ENCODE results near the gene WDR62. TPM values are rescaled to one million over a fixed set of nuclear protein-coding genes. Genes with fewer than 3 reads are reported as not detected.
"Not testable (repeated sequence)": the region's sequence is repeated elsewhere in the genome, so short reads cannot be mapped to it uniquely, and the experiment has no call there.

WDR62 gene
- total and polyA plus RNA-seq, 2 donors, result 0.27 to 2.3 TPM

- no peak for DNase-seq (ENCODE audit: extremely low spot score)
- WGBS, result 93% methylated on average over 4 of the region's 4 CpGs
- no peaks in the 10 kb centered on the region for H3K4me1 ChIP-seq (ENCODE audit: insufficient read depth)
- no peaks in the 10 kb centered on the region for H3K36me3 ChIP-seq (ENCODE audit: insufficient read depth)
- H3K27ac ChIP-seq (ENCODE audit: low read depth), result no peak overlapping the region
- no peak overlapping the region for H3K4me3 ChIP-seq (ENCODE audit: low read depth, low read length)
These were observed 5.5 kb upstream of the WDR62 start for GRCh38 chr19:36049080-36049698.

DNA sequence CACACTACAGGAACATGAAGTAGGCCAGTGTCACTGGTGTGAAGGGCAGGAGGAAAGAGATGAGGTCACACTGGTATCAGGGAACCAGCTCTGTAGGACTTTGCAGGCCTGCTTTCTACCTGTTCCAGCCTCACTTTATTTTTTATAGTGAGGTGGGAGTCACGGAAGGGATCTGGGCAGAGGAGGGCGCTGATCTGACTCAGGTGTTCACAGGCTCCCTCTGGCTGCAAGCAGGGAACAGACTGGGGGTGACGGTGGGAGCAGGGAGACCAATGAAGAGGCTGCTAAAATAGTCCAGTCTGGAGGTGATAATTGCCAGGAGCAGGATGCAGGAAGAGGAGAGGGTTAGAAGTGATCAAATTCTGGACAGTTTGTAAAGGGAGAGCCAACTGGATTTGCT lies 3.5 kb upstream of the WDR62 start:
- no peaks in the 10 kb centered on the region for H3K36me3 ChIP-seq (ENCODE audit: insufficient read depth)
- no peak overlapping the region for H3K4me3 ChIP-seq (ENCODE audit: low read depth, low read length)
- no peak for DNase-seq (ENCODE audit: extremely low spot score)
- H3K4me1 ChIP-seq (ENCODE audit: insufficient read depth), result no peaks in the 10 kb centered on the region
- H3K27ac ChIP-seq (ENCODE audit: low read depth), result no peak overlapping the region
- 56% methylated on average over 3 of the region's 3 CpGs for WGBS

GRCh38 chr19:36051637-36052036 lies 3.1 kb upstream of the WDR62 start:
- Histone ChIP-seq H3K4me1 (ENCODE audit: insufficient read depth) (no peaks in the 10 kb centered on the region), H3K4me3 (ENCODE audit: low read depth, low read length) (no peak overlapping the region), H3K36me3 (ENCODE audit: insufficient read depth) (no peaks in the 10 kb centered on the region), H3K27ac (ENCODE audit: low read depth) (no peak overlapping the region)
- 96% methylated on average over 4 of the region's 4 CpGs for WGBS
- DNase-seq (ENCODE audit: extremely low spot score), result no peak

GRCh38 chr19:36054119-36054732 lies 471 bp upstream of the WDR62 start, which contains the start of gene THAP8:
TSS of gene THAP8 (minus strand) at chr19:36054285. CDS start at chr19:36054217, 68 bp downstream.
- under 1% methylated on average over 56 of the region's 56 CpGs for WGBS
- Histone ChIP-seq H3K36me3 (ENCODE audit: insufficient read depth) (no peaks in the 10 kb centered on the region), H3K4me3 (ENCODE audit: low read depth, low read length) (peak within 1 kb of the TSS; percentile 50), H3K4me1 (ENCODE audit: insufficient read depth) (no peaks in the 10 kb centered on the region), H3K27ac (ENCODE audit: low read depth) (peak within 1 kb of the TSS; percentile 90)
- peak; percentile 98 for DNase-seq (ENCODE audit: extremely low spot score)

DNA sequence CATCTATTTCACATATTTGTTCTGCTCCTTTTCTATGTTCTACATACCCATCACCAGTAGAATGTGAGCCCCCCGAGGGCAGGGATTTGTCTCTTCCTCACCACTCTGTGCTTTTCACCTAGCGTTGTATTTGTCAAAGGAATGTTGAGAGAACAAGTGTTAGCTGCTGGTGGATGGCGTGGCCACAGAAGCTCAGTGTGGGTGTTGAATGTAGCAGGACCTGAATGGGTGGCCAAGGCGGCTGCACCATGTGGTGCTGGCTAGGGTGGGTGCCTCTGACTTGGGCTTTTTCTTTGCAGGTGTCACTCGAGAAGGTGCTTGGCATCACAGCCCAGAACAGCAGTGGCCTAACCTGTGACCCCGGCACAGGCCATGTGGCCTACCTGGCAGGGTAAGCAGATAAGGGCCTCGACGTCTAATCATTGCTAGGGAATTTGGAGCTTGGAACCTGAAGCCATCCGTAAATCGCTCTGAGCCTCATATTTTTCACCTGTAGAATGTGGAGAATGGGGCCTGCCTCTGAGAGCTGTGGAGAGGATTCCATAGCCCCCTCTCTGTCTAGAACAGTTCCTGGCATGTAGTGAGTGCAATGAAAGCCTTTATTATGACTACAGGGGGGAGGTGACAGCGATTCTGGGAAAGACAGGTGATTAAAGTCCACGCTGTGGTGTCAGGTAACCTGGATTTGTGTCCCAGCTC lies 3.9 kb downstream of the WDR62 start:
- Histone ChIP-seq H3K4me3 (ENCODE audit: low read depth, low read length) (no peak overlapping the region), H3K36me3 (ENCODE audit: insufficient read depth) (no peaks in the 10 kb centered on the region), H3K4me1 (ENCODE audit: insufficient read depth) (no peaks in the 10 kb centered on the region), H3K27ac (ENCODE audit: low read depth) (no peak overlapping the region)
- DNase-seq (ENCODE audit: extremely low spot score), result no peak
- 90% methylated on average over 12 of the region's 12 CpGs for WGBS

- H3K4me1 ChIP-seq (ENCODE audit: insufficient read depth), result no peaks in the 10 kb centered on the region
- WGBS, result 78% methylated on average over 6 of the region's 6 CpGs
- DNase-seq (ENCODE audit: extremely low spot score), result no peak
- no peak overlapping the region for H3K4me3 ChIP-seq (ENCODE audit: low read depth, low read length)
- no peaks in the 10 kb centered on the region for H3K36me3 ChIP-seq (ENCODE audit: insufficient read depth)
- no peak overlapping the region for H3K27ac ChIP-seq (ENCODE audit: low read depth)
These were observed 4.6 kb downstream of the WDR62 start for GRCh38 chr19:36059180-36059910.

GRCh38 chr19:36060430-36060829 lies 5.7 kb downstream of the WDR62 start:
- DNase-seq (ENCODE audit: extremely low spot score), result no peak
- H3K27ac ChIP-seq (ENCODE audit: low read depth), result no peak overlapping the region
- H3K4me1 ChIP-seq (ENCODE audit: insufficient read depth), result no peaks in the 10 kb centered on the region
- 79% methylated on average over 4 of the region's 4 CpGs for WGBS
- no peak overlapping the region for H3K4me3 ChIP-seq (ENCODE audit: low read depth, low read length)
- H3K36me3 ChIP-seq (ENCODE audit: insufficient read depth), result no peaks in the 10 kb centered on the region

GRCh38 chr19:36061367-36061766 lies 6.7 kb downstream of the WDR62 start:
- DNase-seq (ENCODE audit: extremely low spot score), result no peak
- no peak overlapping the region for H3K27ac ChIP-seq (ENCODE audit: low read depth)
- H3K4me3 ChIP-seq (ENCODE audit: low read depth, low read length), result no peak overlapping the region
- H3K4me1 ChIP-seq (ENCODE audit: insufficient read depth), result no peaks in the 10 kb centered on the region
- 97% methylated on average over 2 of the region's 2 CpGs for WGBS
- no peaks in the 10 kb centered on the region for H3K36me3 ChIP-seq (ENCODE audit: insufficient read depth)

DNA sequence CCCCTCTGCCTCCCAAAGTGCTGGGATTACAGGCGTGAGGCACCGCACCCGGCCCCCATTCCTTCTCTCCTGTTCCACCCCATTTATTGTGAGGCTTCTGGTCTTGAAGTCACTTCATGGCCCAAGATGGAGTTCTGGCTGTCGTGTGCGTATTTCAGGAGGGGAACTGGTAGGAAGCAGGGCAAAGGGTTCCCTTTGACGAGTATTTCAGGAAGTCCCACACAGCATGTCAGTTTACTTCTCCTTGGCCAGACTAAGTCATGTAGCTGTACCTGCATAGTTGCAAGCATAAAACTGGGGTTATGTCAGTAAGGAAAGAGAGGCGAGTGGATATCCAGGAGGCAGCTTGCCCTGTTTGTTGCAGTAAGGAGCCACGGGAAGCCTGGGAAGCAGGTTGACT lies 10.1 kb downstream of the WDR62 start:
- H3K4me3 ChIP-seq (ENCODE audit: low read depth, low read length), result no peak overlapping the region
- no peaks in the 10 kb centered on the region for H3K36me3 ChIP-seq (ENCODE audit: insufficient read depth)
- 94% methylated on average over 8 of the region's 8 CpGs for WGBS
- DNase-seq (ENCODE audit: extremely low spot score), result no peak
- H3K27ac ChIP-seq (ENCODE audit: low read depth), result no peak overlapping the region
- no peaks in the 10 kb centered on the region for H3K4me1 ChIP-seq (ENCODE audit: insufficient read depth)

DNA sequence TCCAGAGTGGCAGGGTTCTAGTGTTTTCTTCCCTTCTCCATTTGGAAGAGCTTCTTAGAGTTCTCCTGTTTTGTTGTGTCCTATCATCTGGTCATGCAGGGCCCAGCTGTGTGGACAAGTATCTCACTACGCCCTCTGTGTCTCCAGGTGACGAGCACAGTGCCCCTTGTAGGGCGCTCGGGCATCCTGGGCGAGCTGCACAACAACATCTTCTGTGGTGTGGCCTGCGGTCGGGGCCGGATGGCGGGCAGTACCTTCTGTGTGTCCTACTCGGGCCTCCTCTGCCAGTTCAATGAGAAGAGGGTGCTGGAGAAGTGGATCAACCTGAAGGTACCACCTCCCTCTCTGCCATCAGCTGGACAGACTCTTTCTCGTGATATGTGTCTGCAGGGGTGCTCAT lies 13.0 kb downstream of the WDR62 start:
- no peaks in the 10 kb centered on the region for H3K4me1 ChIP-seq (ENCODE audit: insufficient read depth)
- no peaks in the 10 kb centered on the region for H3K36me3 ChIP-seq (ENCODE audit: insufficient read depth)
- DNase-seq (ENCODE audit: extremely low spot score), result no peak
- H3K27ac ChIP-seq (ENCODE audit: low read depth), result no peak overlapping the region
- H3K4me3 ChIP-seq (ENCODE audit: low read depth, low read length), result no peak overlapping the region
- WGBS, result 93% methylated on average over 11 of the region's 11 CpGs

DNA sequence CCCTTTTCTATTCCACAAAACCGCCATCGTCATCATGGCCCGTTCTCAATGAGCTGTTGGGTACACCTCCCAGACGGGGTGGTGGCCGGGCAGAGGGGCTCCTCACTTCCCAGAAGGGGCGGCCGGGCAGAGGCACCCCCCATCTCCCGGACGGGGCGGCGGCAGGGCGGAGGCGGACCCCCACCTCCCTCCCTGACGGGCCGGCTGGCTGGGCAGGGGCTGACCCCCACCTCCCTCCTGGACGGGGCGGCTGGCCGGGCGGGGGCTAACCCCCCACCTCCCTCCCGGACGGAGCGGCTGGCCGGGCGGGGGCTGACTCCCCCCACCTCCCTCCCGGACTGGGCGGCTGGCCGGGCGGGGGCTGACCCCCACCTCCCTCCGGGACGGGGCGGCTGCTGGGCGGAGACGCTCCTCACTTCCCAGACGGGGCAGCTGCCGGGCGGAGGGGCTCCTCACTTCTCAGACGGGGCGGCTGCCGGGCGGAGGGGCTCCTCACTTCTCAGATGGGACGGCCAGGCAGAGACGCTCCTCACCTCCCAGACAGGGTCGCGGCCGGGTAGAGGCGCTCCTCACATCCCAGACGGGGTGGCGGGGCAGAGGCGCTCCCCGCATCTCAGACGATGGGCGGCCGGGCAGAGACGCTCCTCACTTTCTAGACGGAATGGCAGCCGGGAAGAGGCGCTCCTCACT lies 14.3 kb downstream of the WDR62 start:
- H3K4me1 ChIP-seq (ENCODE audit: insufficient read depth); H3K36me3 ChIP-seq (ENCODE audit: insufficient read depth); H3K27ac ChIP-seq (ENCODE audit: low read depth); H3K4me3 ChIP-seq (ENCODE audit: low read depth, low read length); DNase-seq (ENCODE audit: extremely low spot score): not testable (repeated sequence)
- WGBS, result 96% methylated on average over 54 of the region's 57 CpGs

DNA sequence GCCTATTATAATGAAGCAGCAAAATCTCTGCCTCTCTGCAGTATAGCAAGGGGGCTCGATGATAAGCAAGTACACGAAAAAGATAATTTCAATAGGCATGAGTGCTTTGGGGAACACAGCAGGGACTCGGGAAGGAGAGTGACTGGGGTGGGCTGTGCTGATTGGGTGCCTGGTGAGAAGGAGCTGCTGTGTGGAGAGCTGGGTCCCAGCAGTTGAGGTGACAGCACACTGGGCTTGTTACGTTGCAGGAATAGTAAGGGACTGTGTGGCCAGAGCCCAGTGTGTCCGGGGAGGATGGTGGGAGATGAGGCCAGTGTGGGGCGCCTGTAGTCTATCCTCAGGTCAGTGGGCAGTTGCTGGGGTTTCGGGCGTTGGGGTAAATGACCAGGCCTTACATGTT lies 17.4 kb downstream of the WDR62 start:
- DNase-seq (ENCODE audit: extremely low spot score), result no peak
- H3K4me3 ChIP-seq (ENCODE audit: low read depth, low read length), result no peak overlapping the region
- H3K4me1 ChIP-seq (ENCODE audit: insufficient read depth), result no peaks in the 10 kb centered on the region
- no peak overlapping the region for H3K27ac ChIP-seq (ENCODE audit: low read depth)
- H3K36me3 ChIP-seq (ENCODE audit: insufficient read depth), result no peaks in the 10 kb centered on the region
- WGBS, result 90% methylated on average over 8 of the region's 8 CpGs

GRCh38 chr19:36073121-36073876 lies 18.6 kb downstream of the WDR62 start:
- no peak overlapping the region for H3K27ac ChIP-seq (ENCODE audit: low read depth)
- no peaks in the 10 kb centered on the region for H3K36me3 ChIP-seq (ENCODE audit: insufficient read depth)
- DNase-seq (ENCODE audit: extremely low spot score), result no peak
- H3K4me1 ChIP-seq (ENCODE audit: insufficient read depth), result no peaks in the 10 kb centered on the region
- H3K4me3 ChIP-seq (ENCODE audit: low read depth, low read length), result no peak overlapping the region
- WGBS, result 91% methylated on average over 10 of the region's 10 CpGs
